ENCODE results near the gene AHCYL1.

DNA sequence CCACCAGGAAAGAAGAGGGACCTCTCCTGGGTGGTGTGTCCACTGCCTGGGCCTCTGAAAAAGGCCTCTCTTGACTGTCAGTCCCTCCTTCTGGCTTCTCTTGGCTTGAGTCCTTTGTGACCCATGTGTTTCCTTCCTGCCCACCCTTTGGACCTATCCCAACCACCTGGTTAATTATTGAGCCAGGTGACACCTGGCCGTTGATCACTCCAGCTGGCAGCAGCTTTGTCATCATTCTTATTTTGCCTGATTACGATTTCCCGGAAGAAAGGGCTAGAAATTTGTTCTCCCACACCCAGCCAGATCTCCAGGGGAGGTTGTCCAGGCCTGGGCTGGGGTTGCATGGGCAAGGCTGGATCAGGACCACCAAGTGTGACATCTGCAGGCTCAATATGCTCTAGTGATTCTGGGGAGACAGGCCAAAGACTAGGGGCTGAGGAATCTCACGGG, 49.1 kb upstream of the AHCYL1 start:
- TF ChIP-seq CTCF (IDR thresholded peaks at IDR 0.05; ENCODE audit: insufficient read depth, low read length, poor library complexity, severe bottlenecking) (no peak), EZH2phosphoT487 (conservative IDR thresholded peaks at IDR 0.05; ENCODE audit: low read length) (no peak)
